ENCODE results near the gene PPP1R12B.
"Not testable (repeated sequence)": the region's sequence is repeated elsewhere in the genome, so short reads cannot be mapped to it uniquely, and the experiment has no call there.

PPP1R12B gene

DNA sequence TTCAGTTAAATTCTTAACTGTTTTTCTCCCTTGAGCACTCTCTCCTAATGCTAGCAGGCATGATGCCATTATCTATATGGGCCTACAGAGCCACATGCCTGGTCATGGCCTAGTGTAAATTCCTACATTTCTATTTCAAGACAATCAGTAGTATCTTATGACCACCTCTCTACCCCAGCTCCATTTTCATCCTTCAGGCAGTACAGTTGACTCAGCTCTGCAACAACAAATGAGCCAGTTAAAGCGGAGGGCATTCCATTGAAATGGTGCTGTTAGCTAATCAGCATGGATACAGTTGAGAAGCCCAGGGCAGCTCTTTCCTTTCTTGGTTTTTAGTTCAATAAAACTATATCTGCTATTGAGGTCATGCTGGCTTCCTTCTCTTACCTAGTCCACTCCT is 150.0 kb downstream of the PPP1R12B start:
- no peak overlapping the region for H3K27ac ChIP-seq (ENCODE audit: low read depth, low read length)
- peaks cover 3% of the 10 kb centered on the region; the same call in 1 of the 2 replicates for H3K4me1 ChIP-seq (ENCODE audit: control insufficient read depth, low read length)
- no peaks in the 10 kb centered on the region for H3K9me2 ChIP-seq (replicated peaks; ENCODE audit: control insufficient read depth, low read length)
- no peaks in the 10 kb centered on the region for H3K79me2 ChIP-seq (ENCODE audit: control insufficient read depth, low read length)
- H3K4me2 ChIP-seq (ENCODE audit: low read length) = no peak overlapping the region
- no peaks in the 10 kb centered on the region for H3F3A ChIP-seq (ENCODE audit: control insufficient read depth, insufficient read depth)
- no peaks in the 10 kb centered on the region for H4K20me1 ChIP-seq (ENCODE audit: control insufficient read depth, insufficient read depth, low read depth, low read length)
- H3K4me3 ChIP-seq (ENCODE audit: low read length) = no peak overlapping the region
- no peaks in the 10 kb centered on the region for H3K9me3 ChIP-seq (ENCODE audit: control insufficient read depth, insufficient read depth, low read length)
- peaks cover 7% of the 10 kb centered on the region for H3K36me3 ChIP-seq (ENCODE audit: control insufficient read depth, low read length)
- TF ChIP-seq EZH2phosphoT487 (IDR thresholded peaks at IDR 0.05; ENCODE audit: borderline replicate concordance, low read length) = no peak
- TF ChIP-seq, protein P1, sequence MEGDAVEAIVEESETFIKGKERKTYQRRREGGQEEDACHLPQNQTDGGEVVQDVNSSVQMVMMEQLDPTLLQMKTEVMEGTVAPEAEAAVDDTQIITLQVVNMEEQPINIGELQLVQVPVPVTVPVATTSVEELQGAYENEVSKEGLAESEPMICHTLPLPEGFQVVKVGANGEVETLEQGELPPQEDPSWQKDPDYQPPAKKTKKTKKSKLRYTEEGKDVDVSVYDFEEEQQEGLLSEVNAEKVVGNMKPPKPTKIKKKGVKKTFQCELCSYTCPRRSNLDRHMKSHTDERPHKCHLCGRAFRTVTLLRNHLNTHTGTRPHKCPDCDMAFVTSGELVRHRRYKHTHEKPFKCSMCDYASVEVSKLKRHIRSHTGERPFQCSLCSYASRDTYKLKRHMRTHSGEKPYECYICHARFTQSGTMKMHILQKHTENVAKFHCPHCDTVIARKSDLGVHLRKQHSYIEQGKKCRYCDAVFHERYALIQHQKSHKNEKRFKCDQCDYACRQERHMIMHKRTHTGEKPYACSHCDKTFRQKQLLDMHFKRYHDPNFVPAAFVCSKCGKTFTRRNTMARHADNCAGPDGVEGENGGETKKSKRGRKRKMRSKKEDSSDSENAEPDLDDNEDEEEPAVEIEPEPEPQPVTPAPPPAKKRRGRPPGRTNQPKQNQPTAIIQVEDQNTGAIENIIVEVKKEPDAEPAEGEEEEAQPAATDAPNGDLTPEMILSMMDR (IDR thresholded peaks at IDR 0.05; ENCODE audit: low read depth, low read length, poor library complexity, severe bottlenecking) = no peak
- no peaks in the 10 kb centered on the region for H3K27me3 ChIP-seq (ENCODE audit: control insufficient read depth, low read length)

DNA sequence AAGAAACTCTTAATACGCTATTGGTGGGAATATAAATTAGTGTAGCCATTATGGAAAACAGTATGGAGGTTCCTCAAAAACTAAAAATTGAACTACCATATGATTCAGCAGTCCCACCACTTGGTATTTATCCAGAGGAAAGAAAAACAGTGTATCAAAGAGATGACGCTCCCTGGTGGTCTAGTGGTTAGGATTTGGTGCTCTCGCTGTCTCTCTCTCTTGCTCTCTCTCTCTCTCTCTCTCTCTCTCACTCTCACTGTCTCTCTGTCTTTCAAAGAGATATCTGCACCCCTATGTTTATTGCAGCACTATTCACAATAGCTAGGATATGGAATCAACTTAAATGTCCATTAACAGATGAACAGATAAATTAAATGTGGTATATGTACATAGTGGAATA is 151.5 kb downstream of the PPP1R12B start:
- not testable (repeated sequence) for H3F3A ChIP-seq (ENCODE audit: control insufficient read depth, insufficient read depth); H3K4me2 ChIP-seq (ENCODE audit: low read length); H3K4me3 ChIP-seq (ENCODE audit: low read length); H3K9me3 ChIP-seq (ENCODE audit: control insufficient read depth, insufficient read depth, low read length); H3K27me3 ChIP-seq (ENCODE audit: control insufficient read depth, low read length); H3K36me3 ChIP-seq (ENCODE audit: control insufficient read depth, low read length); H4K20me1 ChIP-seq (ENCODE audit: control insufficient read depth, insufficient read depth, low read depth, low read length); H3K4me1 ChIP-seq (ENCODE audit: control insufficient read depth, low read length); H3K9me2 ChIP-seq (replicated peaks; ENCODE audit: control insufficient read depth, low read length); H3K27ac ChIP-seq (ENCODE audit: low read depth, low read length); H3K79me2 ChIP-seq (ENCODE audit: control insufficient read depth, low read length)

DNA sequence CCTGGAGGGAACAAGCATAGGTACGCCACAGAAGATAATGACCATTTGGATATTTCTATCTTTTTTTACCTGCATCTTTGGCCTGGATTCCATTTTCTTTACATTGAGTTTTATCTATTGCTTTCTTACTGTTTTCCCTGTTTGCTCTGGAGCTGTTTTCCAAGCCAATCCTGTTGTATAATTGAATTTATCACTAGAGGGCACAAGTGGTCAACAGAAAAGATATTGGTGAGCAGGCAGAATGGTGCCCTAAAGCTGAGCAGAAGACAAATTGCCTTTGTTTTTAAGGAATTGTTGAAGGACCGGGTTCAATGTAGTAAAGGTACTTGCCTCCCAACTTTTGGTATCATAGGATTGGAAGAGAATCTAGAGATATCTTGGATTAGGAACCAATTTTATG is 152.8 kb downstream of the PPP1R12B start:
- Histone ChIP-seq H3K79me2 (ENCODE audit: control insufficient read depth, low read length) (no peaks in the 10 kb centered on the region), H4K20me1 (ENCODE audit: control insufficient read depth, insufficient read depth, low read depth, low read length) (no peaks in the 10 kb centered on the region), H3K4me1 (ENCODE audit: control insufficient read depth, low read length) (peaks cover 3% of the 10 kb centered on the region; the same call in 1 of the 2 replicates), H3F3A (ENCODE audit: control insufficient read depth, insufficient read depth) (no peaks in the 10 kb centered on the region), H3K4me3 (ENCODE audit: low read length) (no peak overlapping the region), H3K27me3 (ENCODE audit: control insufficient read depth, low read length) (no peaks in the 10 kb centered on the region), H3K9me3 (ENCODE audit: control insufficient read depth, insufficient read depth, low read length) (no peaks in the 10 kb centered on the region), H3K36me3 (ENCODE audit: control insufficient read depth, low read length) (no peaks in the 10 kb centered on the region; the same call in 1 of the 2 replicates), H3K9me2 (replicated peaks; ENCODE audit: control insufficient read depth, low read length) (no peaks in the 10 kb centered on the region), H3K27ac (ENCODE audit: low read depth, low read length) (no peak overlapping the region), H3K4me2 (ENCODE audit: low read length) (no peak overlapping the region)
- TF ChIP-seq, protein P1 (IDR thresholded peaks at IDR 0.05; ENCODE audit: low read depth, low read length, poor library complexity, severe bottlenecking) = peak; percentile 49
- no peak for TF ChIP-seq EZH2phosphoT487 (IDR thresholded peaks at IDR 0.05; ENCODE audit: borderline replicate concordance, low read length)

DNA sequence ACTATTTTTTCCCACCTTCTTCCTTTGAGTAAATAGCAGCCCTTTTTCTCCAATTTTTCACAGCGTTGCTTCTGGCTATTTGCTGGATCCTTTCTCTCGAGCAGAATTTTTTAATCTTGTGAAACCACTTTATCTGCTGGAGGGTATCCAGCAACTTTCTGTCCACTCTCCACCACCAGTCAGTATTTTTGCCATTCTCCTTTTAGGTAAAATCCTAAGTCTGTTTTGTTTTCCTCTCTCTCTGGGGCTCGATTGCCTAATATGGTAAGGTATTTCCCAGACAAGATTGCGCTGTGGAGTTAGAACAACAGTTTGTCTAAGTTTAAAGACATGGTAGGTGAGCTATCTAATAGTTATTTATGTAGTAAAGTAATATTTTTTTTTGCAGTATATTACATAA is 156.9 kb downstream of the PPP1R12B start:
- no peaks in the 10 kb centered on the region for H3K9me3 ChIP-seq (ENCODE audit: control insufficient read depth, insufficient read depth, low read length)
- H3K4me2 ChIP-seq (ENCODE audit: low read length) = no peak overlapping the region
- H3K27ac ChIP-seq (ENCODE audit: low read depth, low read length) = no peak overlapping the region
- no peaks in the 10 kb centered on the region for H4K20me1 ChIP-seq (ENCODE audit: control insufficient read depth, insufficient read depth, low read depth, low read length)
- H3K79me2 ChIP-seq (ENCODE audit: control insufficient read depth, low read length) = no peaks in the 10 kb centered on the region
- no peak for TF ChIP-seq EZH2phosphoT487 (IDR thresholded peaks at IDR 0.05; ENCODE audit: borderline replicate concordance, low read length)
- TF ChIP-seq, protein P1 (IDR thresholded peaks at IDR 0.05; ENCODE audit: low read depth, low read length, poor library complexity, severe bottlenecking) = no peak
- H3K36me3 ChIP-seq (ENCODE audit: control insufficient read depth, low read length) = no peaks in the 10 kb centered on the region
- H3K4me1 ChIP-seq (ENCODE audit: control insufficient read depth, low read length) = no peaks in the 10 kb centered on the region
- H3K4me3 ChIP-seq (ENCODE audit: low read length) = no peak overlapping the region
- no peaks in the 10 kb centered on the region for H3K9me2 ChIP-seq (replicated peaks; ENCODE audit: control insufficient read depth, low read length)
- H3K27me3 ChIP-seq (ENCODE audit: control insufficient read depth, low read length) = no peaks in the 10 kb centered on the region
- no peaks in the 10 kb centered on the region for H3F3A ChIP-seq (ENCODE audit: control insufficient read depth, insufficient read depth)

DNA sequence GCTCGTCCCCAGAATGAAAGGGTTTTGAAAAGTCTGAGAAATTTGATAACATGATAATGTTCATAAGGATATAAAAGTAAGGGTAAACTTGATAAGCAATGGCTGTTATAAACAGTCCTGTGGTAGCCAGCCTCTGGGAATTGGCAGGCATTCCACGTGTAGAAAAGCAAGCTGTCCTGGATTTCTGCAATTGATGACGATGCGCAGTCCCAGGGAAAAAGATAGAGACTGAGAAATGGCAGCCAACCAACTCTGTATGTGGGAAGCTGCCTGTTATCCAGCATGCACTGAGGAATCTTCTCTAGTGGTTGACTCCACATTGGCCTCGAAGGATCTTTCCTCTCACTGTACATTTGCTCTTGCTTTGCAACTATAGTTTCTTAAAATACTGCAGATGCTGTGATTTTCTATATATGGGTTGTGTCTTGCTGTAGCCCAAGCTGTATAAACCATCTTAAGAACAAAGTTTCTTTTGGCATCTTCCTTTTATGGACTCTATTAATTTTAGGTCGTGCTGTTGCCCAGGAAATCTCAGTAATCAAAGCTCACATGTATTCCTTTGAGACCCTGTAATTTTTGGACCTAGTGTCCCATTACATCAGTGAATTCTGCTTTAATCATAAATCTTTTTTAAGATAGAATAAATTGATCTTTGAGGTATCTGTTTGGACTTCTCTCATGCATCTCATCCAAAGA is 157.5 kb downstream of the PPP1R12B start:
- H3F3A ChIP-seq (ENCODE audit: control insufficient read depth, insufficient read depth); H3K9me3 ChIP-seq (ENCODE audit: control insufficient read depth, insufficient read depth, low read length); H3K79me2 ChIP-seq (ENCODE audit: control insufficient read depth, low read length); H3K9me2 ChIP-seq (replicated peaks; ENCODE audit: control insufficient read depth, low read length); H3K4me2 ChIP-seq (ENCODE audit: low read length); H3K4me3 ChIP-seq (ENCODE audit: low read length); H3K27me3 ChIP-seq (ENCODE audit: control insufficient read depth, low read length); H3K4me1 ChIP-seq (ENCODE audit: control insufficient read depth, low read length); H4K20me1 ChIP-seq (ENCODE audit: control insufficient read depth, insufficient read depth, low read depth, low read length); H3K36me3 ChIP-seq (ENCODE audit: control insufficient read depth, low read length); H3K27ac ChIP-seq (ENCODE audit: low read depth, low read length): not testable (repeated sequence)

DNA sequence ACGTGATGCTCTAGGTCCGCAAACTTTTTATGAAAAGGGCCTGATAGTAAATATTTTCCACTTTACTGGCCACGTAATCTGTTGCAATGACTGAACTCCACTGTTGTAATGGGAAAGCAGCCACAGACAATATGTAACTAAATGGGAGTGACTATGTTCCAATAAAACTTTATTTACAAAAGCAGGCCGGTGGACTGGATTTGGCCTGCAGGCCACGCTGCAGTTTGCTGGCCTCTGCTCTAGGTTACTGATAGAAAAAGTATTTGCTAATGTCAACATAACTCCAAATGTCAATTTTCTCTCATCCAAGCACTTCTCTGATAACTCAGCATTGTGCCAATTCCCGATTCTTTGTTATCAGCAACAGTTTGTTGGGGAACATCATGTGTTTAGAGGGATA is 160.4 kb downstream of the PPP1R12B start:
- not testable (repeated sequence) for H4K20me1 ChIP-seq (ENCODE audit: control insufficient read depth, insufficient read depth, low read depth, low read length); H3K9me2 ChIP-seq (replicated peaks; ENCODE audit: control insufficient read depth, low read length); H3F3A ChIP-seq (ENCODE audit: control insufficient read depth, insufficient read depth); H3K79me2 ChIP-seq (ENCODE audit: control insufficient read depth, low read length); H3K4me3 ChIP-seq (ENCODE audit: low read length); H3K9me3 ChIP-seq (ENCODE audit: control insufficient read depth, insufficient read depth, low read length); H3K27ac ChIP-seq (ENCODE audit: low read depth, low read length); H3K4me2 ChIP-seq (ENCODE audit: low read length); H3K36me3 ChIP-seq (ENCODE audit: control insufficient read depth, low read length); H3K4me1 ChIP-seq (ENCODE audit: control insufficient read depth, low read length); H3K27me3 ChIP-seq (ENCODE audit: control insufficient read depth, low read length)
